HG02763 (cell line): ENCODE data around the gene CHAC1.
"Not testable (repeated sequence)": the region's sequence is repeated elsewhere in the genome, so short reads cannot be mapped to it uniquely, and the experiment has no call there.

Source experiments
- ATAC-seq: cut with Tn5 transposase; IDR thresholded peaks from one replicate; pipeline ENCODE4 v1.9.1; 2021; ENCODE audit warnings: mild to moderate bottlenecking, moderate library complexity; ENCODE audit not compliant: unreplicated experiment

The CHAC1 gene

GRCh38 chr15:40936709-40937666 lies 16.3 kb upstream of the CHAC1 start:
- no peak for ATAC-seq

GRCh38 chr15:40937762-40938535 lies 15.3 kb upstream of the CHAC1 start:
- no peak for ATAC-seq

- no peak for ATAC-seq
Measured at GRCh38 chr15:40938536-40938870, 14.8 kb upstream of the CHAC1 start.

GRCh38 chr15:40940296-40940801 lies 12.9 kb upstream of the CHAC1 start:
- no peak for ATAC-seq

GRCh38 chr15:40941068-40941527 lies 12.2 kb upstream of the CHAC1 start:
- ATAC-seq: no peak

GRCh38 chr15:40941528-40942336 lies 11.5 kb upstream of the CHAC1 start:
- peak; percentile 64 for ATAC-seq

- ATAC-seq: peak; percentile 2
Measured at GRCh38 chr15:40942337-40942854, 10.9 kb upstream of the CHAC1 start.

- ATAC-seq: no peak
Measured at GRCh38 chr15:40942878-40943277, 10.4 kb upstream of the CHAC1 start.

- no peak for ATAC-seq
Measured at GRCh38 chr15:40943764-40944365, 9.4 kb upstream of the CHAC1 start.

GRCh38 chr15:40944510-40945296 lies 8.6 kb upstream of the CHAC1 start:
- no peak for ATAC-seq

- ATAC-seq: no peak
Measured at GRCh38 chr15:40948706-40949473, 4.4 kb upstream of the CHAC1 start.

- no peak for ATAC-seq
Measured at GRCh38 chr15:40949756-40950207, 3.5 kb upstream of the CHAC1 start.

- ATAC-seq: no peak
Measured at GRCh38 chr15:40951764-40952163, 1.5 kb upstream of the CHAC1 start.

- ATAC-seq: no peak
Measured at GRCh38 chr15:40952301-40952900, 870 bp upstream of the CHAC1 start.

- ATAC-seq: no peak
Measured at GRCh38 chr15:40953713-40954074, 423 bp downstream of the CHAC1 start.

- ATAC-seq: not testable (repeated sequence)
Measured at GRCh38 chr15:40954158-40954848, 1.0 kb downstream of the CHAC1 start.

GRCh38 chr15:40955141-40955903 lies 2.1 kb downstream of the CHAC1 start:
- ATAC-seq: no peak
